Astrocyte (in vitro differentiated cells and primary cell): Measurements from ENCODE around the gene TMEM256. TPM values are rescaled to one million over a fixed set of nuclear protein-coding genes. Genes with fewer than 3 reads are reported as not detected.

ENCODE experiments used
- DNase-seq: peaks from one replicate; pipeline ENCODE4 v3.0.0-alpha.2; 2010; ENCODE audit warnings: low read depth
- FAIRE-seq: peaks from 2 replicates; lab custom pipeline; 2011; peaks lifted over from hg19 to GRCh38; lab: Jason Lieb, UNC
- H2AFZ ChIP-seq: 2 replicates; pipeline ENCODE4 v1.6.0; 2012; ENCODE audit warnings: low read depth, low read length, inconsistent platforms
- H3K27ac ChIP-seq: 2 replicates; pipeline ENCODE4 v1.5.1; 2011; ENCODE audit warnings: low read depth, low read length, inconsistent platforms
- H3K27me3 ChIP-seq: 2 replicates; pipeline ENCODE4 v1.6.0; 2011; ENCODE audit warnings: low read length, inconsistent platforms; ENCODE audit not compliant: insufficient read depth
- H3K36me3 ChIP-seq: 2 replicates; pipeline ENCODE4 v1.5.1; 2011; ENCODE audit warnings: low read length, inconsistent platforms; ENCODE audit not compliant: insufficient read depth
- H3K4me1 ChIP-seq: 2 replicates; pipeline ENCODE4 v1.5.1; 2011; ENCODE audit warnings: low read length, inconsistent platforms; ENCODE audit not compliant: insufficient read depth
- H3K4me2 ChIP-seq: 2 replicates; pipeline ENCODE4 v1.6.0; 2012; ENCODE audit warnings: low read length, inconsistent platforms
- H3K4me3 ChIP-seq: 2 replicates; pipeline ENCODE4 v1.5.1; 2011; ENCODE audit warnings: low read depth, mild to moderate bottlenecking, low read length, inconsistent platforms; ENCODE audit not compliant: insufficient read depth
- H3K79me2 ChIP-seq: 2 replicates; pipeline ENCODE4 v1.6.0; 2012; ENCODE audit warnings: mild to moderate bottlenecking, low read length, inconsistent platforms; ENCODE audit not compliant: insufficient read depth
- H3K9ac ChIP-seq: 2 replicates; pipeline ENCODE4 v1.6.0; 2012; ENCODE audit warnings: mild to moderate bottlenecking, low read length, inconsistent platforms
- H3K9me3 ChIP-seq: 2 replicates; pipeline ENCODE4 v1.5.1; 2012; ENCODE audit warnings: low read depth, mild to moderate bottlenecking, low read length, inconsistent platforms; ENCODE audit not compliant: insufficient read depth
- H4K20me1 ChIP-seq: 2 replicates; pipeline ENCODE4 v1.6.0; 2012; ENCODE audit warnings: low read length, inconsistent platforms; ENCODE audit not compliant: insufficient read depth
- H3K27ac Mint-ChIP-seq: one replicate; pipeline ENCODE4 v1.8.0; 2021; ENCODE audit warnings: mild to moderate bottlenecking, mixed read lengths; ENCODE audit not compliant: unreplicated experiment
- H3K27me3 Mint-ChIP-seq: one replicate; pipeline ENCODE4 v1.8.0; 2021; ENCODE audit warnings: low read depth, mixed read lengths; ENCODE audit not compliant: unreplicated experiment
- H3K36me3 Mint-ChIP-seq: one replicate; pipeline ENCODE4 v1.8.0; 2021; ENCODE audit warnings: low read depth, mixed read lengths; ENCODE audit not compliant: unreplicated experiment
- H3K4me1 Mint-ChIP-seq: one replicate; pipeline ENCODE4 v1.8.0; 2021; ENCODE audit warnings: low read depth, mixed read lengths; ENCODE audit not compliant: unreplicated experiment
- H3K4me3 Mint-ChIP-seq: one replicate; pipeline ENCODE4 v1.8.0; 2021; ENCODE audit warnings: mild to moderate bottlenecking, moderate library complexity, mixed read lengths; ENCODE audit not compliant: unreplicated experiment
- H3K9me3 Mint-ChIP-seq: one replicate; pipeline ENCODE4 v1.8.0; 2021; ENCODE audit warnings: mild to moderate bottlenecking, mixed read lengths; ENCODE audit not compliant: unreplicated experiment
- CTCF ChIP-seq: IDR thresholded peaks from 2 replicates; pipeline ENCODE4 v1.5.1; 2011; ENCODE audit warnings: low read depth, mild to moderate bottlenecking, inconsistent platforms, low read length, moderate library complexity; ENCODE audit not compliant: insufficient read depth
- EZH2 ChIP-seq: IDR thresholded peaks from 2 replicates; pipeline ENCODE4 v1.6.1; 2012; ENCODE audit warnings: mild to moderate bottlenecking, low read length, inconsistent platforms; ENCODE audit not compliant: insufficient read depth
- total RNA-seq: library from RNA; stranded (reverse); gene quantifications from 2 replicates; pipeline ENCODE4 v1.2.1, GENCODE V29; 2021

The TMEM256 gene
- total RNA-seq, 1 donor from 2014 or later: 45.7 TPM

- Histone ChIP-seq H3K79me2 (peaks cover 24% of the 10 kb centered on the region), H3K9ac (peak overlapping the region; percentile 84), H3K36me3 (peaks cover 3% of the 10 kb centered on the region), H3K9me3 (no peaks in the 10 kb centered on the region), H3K4me3 (peak overlapping the region; percentile 72), H4K20me1 (peaks cover 25% of the 10 kb centered on the region), H3K27ac (no peak overlapping the region), H3K27me3 (no peaks in the 10 kb centered on the region), H3K4me2 (peak overlapping the region; percentile 97), H3K4me1 (peaks cover 13% of the 10 kb centered on the region), H2AFZ (no peak overlapping the region)
- Mint-ChIP-seq H3K9me3 (no peaks in the 10 kb centered on the region), H3K27me3 (no peaks in the 10 kb centered on the region), H3K27ac (no peak overlapping the region), H3K4me3 (peak overlapping the region; percentile 96), H3K4me1 (peaks cover 14% of the 10 kb centered on the region), H3K36me3 (peaks cover 18% of the 10 kb centered on the region)
- no peak for DNase-seq
- no peak for FAIRE-seq
- TF ChIP-seq EZH2: no peak
- TF ChIP-seq CTCF: no peak
These were observed 2.4 kb upstream of the TMEM256 start for GRCh38 chr17:7406235-7406825.

GRCh38 chr17:7405350-7406234 is 1.7 kb upstream of the TMEM256 start:
- Mint-ChIP-seq H3K27ac (peak overlapping the region; percentile 78), H3K4me1 (peaks cover 18% of the 10 kb centered on the region), H3K27me3 (no peaks in the 10 kb centered on the region), H3K36me3 (peaks cover 15% of the 10 kb centered on the region), H3K4me3 (peak overlapping the region; percentile 96), H3K9me3 (no peaks in the 10 kb centered on the region)
- peaks cover 24% of the 10 kb centered on the region for H3K79me2 ChIP-seq
- FAIRE-seq (no peak), DNase-seq (no peak)
- H2AFZ ChIP-seq: peak overlapping the region; percentile 75
- TF ChIP-seq EZH2 (no peak), CTCF (no peak)
- peaks cover 3% of the 10 kb centered on the region for H3K36me3 ChIP-seq
- peaks cover 13% of the 10 kb centered on the region for H3K4me1 ChIP-seq
- no peaks in the 10 kb centered on the region for H3K9me3 ChIP-seq
- H3K27me3 ChIP-seq: no peaks in the 10 kb centered on the region
- H3K4me2 ChIP-seq: peak overlapping the region; percentile 97
- peak overlapping the region; percentile 14 for H3K27ac ChIP-seq
- H3K4me3 ChIP-seq: peak overlapping the region; percentile 72
- H3K9ac ChIP-seq: peak overlapping the region; percentile 84
- H4K20me1 ChIP-seq: peaks cover 24% of the 10 kb centered on the region
